C4-2B (cell line): ENCODE data around the gene SETMAR.

Source experiments
- ZFX ChIP-seq: fragments of 450-650 bp; IDR thresholded peaks from 2 replicates; pipeline ENCODE4 v1.6.1; 2017
- TF ChIP-seq, protein P1 (sequence below): fragments of 450-650 bp; conservative IDR thresholded peaks from 2 replicates; pipeline ENCODE4 v1.5.1; 2017; ENCODE audit warnings: mild to moderate bottlenecking

DNA sequence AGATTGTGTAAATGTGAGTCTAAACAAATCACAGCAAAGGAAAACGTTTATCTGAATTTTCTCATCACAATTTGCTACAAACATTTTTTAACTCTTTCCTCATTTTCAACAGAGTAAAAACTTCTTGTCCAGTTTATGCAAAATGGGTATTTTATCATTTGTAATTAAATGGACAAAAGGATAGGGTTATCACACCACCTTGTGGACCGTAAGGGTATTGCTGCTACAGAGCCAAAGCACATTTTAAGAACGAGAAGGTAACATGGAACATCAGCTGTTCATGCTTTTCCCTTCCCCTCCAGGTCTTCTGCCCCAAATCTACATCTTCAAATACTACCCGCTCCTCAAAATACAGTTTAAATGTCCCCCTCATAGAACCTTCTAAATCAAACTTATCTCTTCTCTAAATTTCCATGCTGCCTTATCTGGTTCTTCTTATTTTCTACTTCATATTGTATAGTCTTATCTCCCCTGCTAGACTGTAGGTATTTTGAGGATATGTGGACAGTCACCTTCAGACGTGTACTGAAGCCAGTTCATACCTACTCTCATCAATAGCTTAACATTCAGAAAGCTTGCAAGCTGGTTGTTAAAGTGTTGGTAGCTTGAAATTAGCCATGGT, 12.8 kb upstream of the SETMAR start:
- TF ChIP-seq, protein P1, sequence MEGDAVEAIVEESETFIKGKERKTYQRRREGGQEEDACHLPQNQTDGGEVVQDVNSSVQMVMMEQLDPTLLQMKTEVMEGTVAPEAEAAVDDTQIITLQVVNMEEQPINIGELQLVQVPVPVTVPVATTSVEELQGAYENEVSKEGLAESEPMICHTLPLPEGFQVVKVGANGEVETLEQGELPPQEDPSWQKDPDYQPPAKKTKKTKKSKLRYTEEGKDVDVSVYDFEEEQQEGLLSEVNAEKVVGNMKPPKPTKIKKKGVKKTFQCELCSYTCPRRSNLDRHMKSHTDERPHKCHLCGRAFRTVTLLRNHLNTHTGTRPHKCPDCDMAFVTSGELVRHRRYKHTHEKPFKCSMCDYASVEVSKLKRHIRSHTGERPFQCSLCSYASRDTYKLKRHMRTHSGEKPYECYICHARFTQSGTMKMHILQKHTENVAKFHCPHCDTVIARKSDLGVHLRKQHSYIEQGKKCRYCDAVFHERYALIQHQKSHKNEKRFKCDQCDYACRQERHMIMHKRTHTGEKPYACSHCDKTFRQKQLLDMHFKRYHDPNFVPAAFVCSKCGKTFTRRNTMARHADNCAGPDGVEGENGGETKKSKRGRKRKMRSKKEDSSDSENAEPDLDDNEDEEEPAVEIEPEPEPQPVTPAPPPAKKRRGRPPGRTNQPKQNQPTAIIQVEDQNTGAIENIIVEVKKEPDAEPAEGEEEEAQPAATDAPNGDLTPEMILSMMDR = peak; percentile 89
- no peak for TF ChIP-seq ZFX
